GM19238 (cell line): Measurements from ENCODE around the gene RUFY4.
"Not testable (repeated sequence)": the region's sequence is repeated elsewhere in the genome, so short reads cannot be mapped to it uniquely, and the experiment has no call there.

Source experiments
- DNase-seq: peaks from one replicate; pipeline ENCODE4 v3.0.0; 2011; ENCODE audit warnings: low spot score; ENCODE audit not compliant: insufficient read length

RUFY4 gene

GRCh38 chr2:218081695-218082094 is 12.6 kb downstream of the RUFY4 start:
- DNase-seq, result no peak

GRCh38 chr2:218082586-218083351 is 13.7 kb downstream of the RUFY4 start:
- DNase-seq, result no peak

- no peak for DNase-seq
Measured at GRCh38 chr2:218083352-218083676, 14.3 kb downstream of the RUFY4 start.

- DNase-seq, result no peak
Measured at GRCh38 chr2:218086478-218086877, 17.4 kb downstream of the RUFY4 start.

- DNase-seq, result no peak
Measured at GRCh38 chr2:218089259-218089658, 20.2 kb downstream of the RUFY4 start.

- no peak for DNase-seq
Measured at GRCh38 chr2:218091746-218092145, 22.7 kb downstream of the RUFY4 start.

- no peak for DNase-seq
Measured at GRCh38 chr2:218093879-218094278, 24.8 kb downstream of the RUFY4 start.

- DNase-seq, result no peak
Measured at GRCh38 chr2:218095853-218096252, 26.8 kb downstream of the RUFY4 start.

- DNase-seq, result no peak
Measured at GRCh38 chr2:218097975-218098374, 28.9 kb downstream of the RUFY4 start.

- DNase-seq, result not testable (repeated sequence)
Measured at GRCh38 chr2:218108834-218109233, 39.8 kb downstream of the RUFY4 start.

GRCh38 chr2:218121789-218122188 is 52.7 kb downstream of the RUFY4 start:
- not testable (repeated sequence) for DNase-seq

GRCh38 chr2:218122286-218122685 is 53.2 kb downstream of the RUFY4 start:
- not testable (repeated sequence) for DNase-seq

GRCh38 chr2:218123986-218124385 is 54.9 kb downstream of the RUFY4 start:
- no peak for DNase-seq

- DNase-seq, result no peak
Measured at GRCh38 chr2:218125095-218125494, 56.0 kb downstream of the RUFY4 start.

GRCh38 chr2:218125626-218126080 is 56.6 kb downstream of the RUFY4 start, which contains the start of gene CXCR2:
TSS of gene CXCR2 (plus strand) at chr2:218126028. CDS start at chr2:218134802, 8,774 bp downstream.
- no peak for DNase-seq

GRCh38 chr2:218127929-218128455 is 58.9 kb downstream of the RUFY4 start:
- no peak for DNase-seq

- no peak for DNase-seq
Measured at GRCh38 chr2:218128781-218129457, 59.9 kb downstream of the RUFY4 start.

- no peak for DNase-seq
Measured at GRCh38 chr2:218129458-218130135, 60.5 kb downstream of the RUFY4 start.

- DNase-seq, result no peak
Measured at GRCh38 chr2:218130377-218130776, 61.3 kb downstream of the RUFY4 start.

GRCh38 chr2:218130822-218131221 is 61.8 kb downstream of the RUFY4 start:
- no peak for DNase-seq

- DNase-seq, result no peak
Measured at GRCh38 chr2:218137514-218137913, 68.5 kb downstream of the RUFY4 start.

- no peak for DNase-seq
Measured at GRCh38 chr2:218138047-218138446, 69.0 kb downstream of the RUFY4 start.
